ENCODE results near the gene CRTC3. TPM values are rescaled to one million over a fixed set of nuclear protein-coding genes. Genes with fewer than 3 reads are reported as not detected.

The CRTC3 gene
- total and polyA plus RNA-seq, 2 of the 13 experiments (the other 11 are each of a cell fraction or from before 2014, with no cell fraction given) = 8.4 to 11.8 TPM

DNA sequence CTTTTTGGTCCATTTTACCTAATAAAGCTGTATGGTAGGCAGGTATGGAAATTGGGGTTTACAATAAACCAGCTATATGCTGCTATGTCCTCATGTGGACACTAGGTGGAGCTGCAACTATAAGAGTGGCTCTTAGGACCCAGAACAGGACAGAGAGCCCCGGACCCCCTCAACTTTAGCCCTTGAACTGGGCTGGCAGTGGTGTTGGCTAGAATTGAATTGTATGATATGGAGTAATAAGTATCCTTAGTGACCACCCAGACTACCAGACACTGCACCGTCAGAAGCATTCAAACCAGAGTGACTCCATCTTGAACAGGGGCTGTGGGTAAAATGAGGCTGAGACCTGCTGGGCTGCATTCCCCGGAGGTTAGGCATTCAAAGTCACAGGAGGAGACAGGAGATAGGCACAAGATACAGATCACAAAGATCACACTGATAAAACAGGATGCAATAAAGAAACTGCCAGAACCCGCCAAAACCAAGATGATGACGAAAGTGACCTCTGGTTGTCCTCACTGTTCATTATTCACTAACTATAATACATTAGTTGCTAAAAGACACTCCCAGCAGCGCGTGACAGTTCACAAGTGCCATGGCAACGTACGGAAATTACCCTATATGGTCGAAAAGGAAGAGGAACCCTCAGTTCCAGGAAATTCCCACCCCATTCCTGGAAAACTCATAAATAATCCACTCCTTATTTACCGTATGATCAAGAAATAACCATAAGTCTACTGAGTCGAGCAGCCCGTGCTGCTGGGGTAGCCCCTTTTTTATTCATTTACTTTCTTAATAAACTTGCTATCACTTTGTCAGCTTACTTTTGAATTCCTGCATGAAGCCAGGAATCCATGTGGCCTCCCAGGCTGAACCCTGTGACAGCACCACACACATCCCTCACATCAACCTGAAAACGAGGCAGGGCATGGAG lies 118.7 kb downstream of the CRTC3 start:
- H3K4me3 ChIP-seq (replicated peaks in 1 of 3; ENCODE audit: insufficient read depth in 1 of 3, low read depth in 2 of 3, low read length in 3 of 3) = no peak overlapping the region
- intact Hi-C loops (cut with micrococcal nuclease; ENCODE audit: unreplicated experiment) (loop anchor here (1.0 kb wide), 2 partner anchors 45 to 238 kb away; no protein-coding TSS in a partner anchor), in situ Hi-C loops (cut with HindIII; ENCODE audit: extremely low pct_ligation_motif_present, low pct_unique_long_range_greater_than_20kb) (loop anchor here (5.0 kb wide), 2 partner anchors 44 to 239 kb away; no protein-coding TSS in a partner anchor)
- DNase-seq (ENCODE audit: low spot score) = peak; percentile 51
- no peak overlapping the region for H3K9ac ChIP-seq (ENCODE audit: insufficient read depth, low read depth, low read length)
- no peaks in the 10 kb centered on the region for H3K9me3 ChIP-seq (ENCODE audit: low read length)
- ChIA-PET CTCF (ENCODE audit: low intra/inter-chr PET ratio, low total read pairs) (interaction anchor here (1.1 to 2.7 kb wide), 4 partner anchors 45 to 245 kb away, joined by 3 to 20 read pairs (median 10); no protein-coding TSS in a partner anchor), POLR2A (interaction anchor here (1.0 to 1.2 kb wide), 3 partner anchors 69 to 287 kb away, joined by 3 to 8 read pairs (median 5); partner anchors contain the start of genes BLM and UNC45A)
- 10% methylated on average over 14 of the region's 14 CpGs for WGBS (ENCODE audit: low lambda C conversion rate)
- peak; percentile 58 for ATAC-seq
- no peaks in the 10 kb centered on the region for H3K79me2 ChIP-seq (ENCODE audit: insufficient read depth, low read length)
- H3K36me3 ChIP-seq (replicated peaks in 1 of 2; ENCODE audit: control insufficient read depth in 1 of 2, insufficient read depth in 2 of 2, low read length in 2 of 2) = no peaks in the 10 kb centered on the region
- H3K27ac ChIP-seq (ENCODE audit: extremely low read length, insufficient read depth, low read length) = no peak overlapping the region
- H3K27me3 ChIP-seq (ENCODE audit: control insufficient read depth in 1 of 2, insufficient read depth in 2 of 2, low read length in 2 of 2) = peaks cover 0 to 2% of the 10 kb centered on the region in 2 experiments; a peak in 2 of 5 replicates
- H3K4me2 ChIP-seq (ENCODE audit: low read depth, low read length) = peak overlapping the region; percentile 51
- peak; percentile 52 for FAIRE-seq
- H3K4me1 ChIP-seq (ENCODE audit: insufficient read depth, low read length) = peaks cover 21% of the 10 kb centered on the region
- H4K20me1 ChIP-seq (ENCODE audit: insufficient read depth, low read length) = no peaks in the 10 kb centered on the region; the same call in 1 of the 2 replicates
- TF ChIP-seq, protein P1, sequence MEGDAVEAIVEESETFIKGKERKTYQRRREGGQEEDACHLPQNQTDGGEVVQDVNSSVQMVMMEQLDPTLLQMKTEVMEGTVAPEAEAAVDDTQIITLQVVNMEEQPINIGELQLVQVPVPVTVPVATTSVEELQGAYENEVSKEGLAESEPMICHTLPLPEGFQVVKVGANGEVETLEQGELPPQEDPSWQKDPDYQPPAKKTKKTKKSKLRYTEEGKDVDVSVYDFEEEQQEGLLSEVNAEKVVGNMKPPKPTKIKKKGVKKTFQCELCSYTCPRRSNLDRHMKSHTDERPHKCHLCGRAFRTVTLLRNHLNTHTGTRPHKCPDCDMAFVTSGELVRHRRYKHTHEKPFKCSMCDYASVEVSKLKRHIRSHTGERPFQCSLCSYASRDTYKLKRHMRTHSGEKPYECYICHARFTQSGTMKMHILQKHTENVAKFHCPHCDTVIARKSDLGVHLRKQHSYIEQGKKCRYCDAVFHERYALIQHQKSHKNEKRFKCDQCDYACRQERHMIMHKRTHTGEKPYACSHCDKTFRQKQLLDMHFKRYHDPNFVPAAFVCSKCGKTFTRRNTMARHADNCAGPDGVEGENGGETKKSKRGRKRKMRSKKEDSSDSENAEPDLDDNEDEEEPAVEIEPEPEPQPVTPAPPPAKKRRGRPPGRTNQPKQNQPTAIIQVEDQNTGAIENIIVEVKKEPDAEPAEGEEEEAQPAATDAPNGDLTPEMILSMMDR (CRISPR knock-in tag; IDR thresholded peaks at IDR 0.05) = peak; percentile 82
- TF ChIP-seq SMC3 (IDR thresholded peaks at IDR 0.05; ENCODE audit: low read length) (peak; percentile 87), SYNCRIP (IDR thresholded peaks at IDR 0.05; ENCODE audit: insufficient read depth, low read depth, low read length) (no peak), PHF8 (CRISPR knock-in tag; IDR thresholded peaks at IDR 0.05) (no peak), STAG1 (CRISPR knock-in tag; IDR thresholded peaks at IDR 0.05) (peak; percentile 90), SRF (IDR thresholded peaks at IDR 0.05; ENCODE audit: low read depth, low read length) (peak; percentile 53; the same call in 1 of the 2 replicates), RELA (CRISPR knock-in tag; IDR thresholded peaks at IDR 0.05) (no peak), ZBTB14 (CRISPR knock-in tag; IDR thresholded peaks at IDR 0.05) (no peak), ZC3H4 (CRISPR knock-in tag; IDR thresholded peaks at IDR 0.05; ENCODE audit: borderline replicate concordance) (no peak), RAD21 (CRISPR knock-in tag; IDR thresholded peaks at IDR 0.05) (peak; percentile 76), ZNF326 (CRISPR knock-in tag; IDR thresholded peaks at IDR 0.05; ENCODE audit: borderline replicate concordance) (no peak), ZNF34 (CRISPR knock-in tag; IDR thresholded peaks at IDR 0.05; ENCODE audit: borderline replicate concordance) (no peak)
- TF ChIP-seq, protein P2, sequence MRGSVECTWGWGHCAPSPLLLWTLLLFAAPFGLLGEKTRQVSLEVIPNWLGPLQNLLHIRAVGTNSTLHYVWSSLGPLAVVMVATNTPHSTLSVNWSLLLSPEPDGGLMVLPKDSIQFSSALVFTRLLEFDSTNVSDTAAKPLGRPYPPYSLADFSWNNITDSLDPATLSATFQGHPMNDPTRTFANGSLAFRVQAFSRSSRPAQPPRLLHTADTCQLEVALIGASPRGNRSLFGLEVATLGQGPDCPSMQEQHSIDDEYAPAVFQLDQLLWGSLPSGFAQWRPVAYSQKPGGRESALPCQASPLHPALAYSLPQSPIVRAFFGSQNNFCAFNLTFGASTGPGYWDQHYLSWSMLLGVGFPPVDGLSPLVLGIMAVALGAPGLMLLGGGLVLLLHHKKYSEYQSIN (CRISPR knock-in tag; IDR thresholded peaks at IDR 0.05; ENCODE audit: borderline replicate concordance) = no peak
- no TSS peak for BruUV-seq (replicated peaks)
- H2AFZ ChIP-seq (ENCODE audit: low read length) = no peak overlapping the region
